Erythroblast (primary cell): ENCODE measurements around the gene ADAM11.

Source experiments
- DNase-seq, 2 experiments: peaks; one replicate each; lab custom pipeline; 2025; lab: John Stamatoyannopoulos, UW
- GATA1 ChIP-seq: IDR thresholded peaks from 2 replicates; pipeline ENCODE4 v1.6.1; 2011; ENCODE audit warnings: low read depth, mild to moderate bottlenecking, control low read depth, low read length, moderate library complexity
- POLR2A ChIP-seq: IDR thresholded peaks from 2 replicates; pipeline ENCODE4 v1.6.1; 2011; ENCODE audit warnings: mild to moderate bottlenecking, low read length

Gene ADAM11

DNA sequence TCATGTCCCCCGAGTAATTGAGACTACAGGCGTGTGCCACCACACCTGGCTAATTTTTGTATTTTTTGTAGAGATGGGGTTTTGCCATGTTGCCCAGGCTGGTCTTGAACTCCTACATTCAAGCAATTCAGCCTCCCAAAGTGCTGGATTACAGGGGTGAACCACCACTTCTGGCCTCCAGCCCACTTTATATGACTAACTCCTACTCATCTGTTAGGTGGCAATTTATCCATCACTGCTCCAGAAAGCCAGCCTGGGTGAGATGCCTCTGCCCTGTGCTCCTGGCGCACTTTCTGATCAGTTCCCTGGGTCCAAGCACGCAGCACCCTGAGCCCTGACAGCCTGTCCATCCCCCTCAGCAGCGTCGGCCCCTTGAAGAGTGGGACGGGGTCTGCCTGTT lies 29.4 kb downstream of the ADAM11 start:
- TF ChIP-seq GATA1 (no peak), POLR2A (no peak)
- DNase-seq, result no peak

DNA sequence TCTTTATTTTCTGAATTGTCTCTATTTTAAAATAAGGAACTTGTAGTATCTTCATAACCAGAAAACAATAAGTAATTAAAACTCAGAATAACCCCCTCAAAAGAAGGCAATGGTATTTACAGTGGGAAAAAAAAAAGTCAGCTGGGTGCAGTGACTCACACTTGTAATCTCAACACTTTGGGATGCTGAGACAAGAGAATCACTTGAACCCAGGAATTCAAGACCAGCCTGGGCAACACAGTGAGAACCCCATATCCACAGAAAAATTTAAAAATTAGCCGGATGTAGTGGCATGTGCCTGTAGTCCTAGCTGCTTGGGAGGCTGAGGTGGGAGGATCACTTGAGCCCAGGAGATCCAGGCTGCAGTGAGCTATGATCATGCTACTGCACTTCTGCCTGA lies 33.5 kb downstream of the ADAM11 start:
- no peak for TF ChIP-seq GATA1
- TF ChIP-seq POLR2A, result no peak
- DNase-seq, result no peak

DNA sequence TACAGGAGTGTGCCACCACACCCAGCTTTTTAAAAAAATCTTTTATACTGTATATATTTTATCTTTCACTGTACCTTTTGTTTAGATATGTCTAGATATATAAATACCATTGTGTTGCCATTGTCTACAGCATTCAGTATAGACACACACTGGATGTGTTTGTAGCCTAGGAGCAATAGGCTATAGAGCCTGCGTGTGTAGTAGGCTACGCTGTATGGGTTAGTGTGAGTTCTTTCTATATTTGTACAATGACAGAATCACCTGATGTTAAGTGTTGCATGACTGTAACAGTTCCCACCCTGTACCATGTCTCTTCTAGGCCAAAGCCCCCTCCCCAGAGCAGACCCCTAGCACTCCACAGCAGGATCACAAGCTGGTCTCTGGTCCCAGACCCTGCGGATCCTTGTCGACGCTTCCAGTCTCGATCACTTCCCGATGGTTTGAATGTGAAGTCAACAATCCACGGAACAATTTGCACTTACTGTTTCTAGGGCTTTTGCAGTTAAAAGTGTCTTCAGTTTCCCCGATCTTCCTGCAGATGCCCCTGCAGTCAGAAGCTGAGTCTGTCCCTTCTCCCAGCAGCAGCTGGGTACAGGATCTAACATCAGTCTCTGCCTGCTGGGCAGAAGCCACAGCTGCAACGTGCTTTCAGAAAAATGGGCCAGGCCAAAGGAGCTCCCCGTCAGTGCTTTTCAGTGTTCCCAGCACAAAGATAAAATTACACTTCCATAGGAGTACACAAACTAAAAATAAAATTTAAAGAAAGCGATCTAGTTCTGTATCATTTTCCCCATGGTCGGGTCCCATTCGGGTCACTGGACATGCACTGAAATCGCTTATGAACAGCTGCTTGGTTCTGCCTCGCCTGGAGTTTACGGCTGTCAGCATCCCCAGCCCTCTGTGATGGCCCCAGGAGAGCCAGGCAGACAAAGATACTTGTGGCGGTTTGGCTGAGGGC lies 35.4 kb downstream of the ADAM11 start:
- DNase-seq, result no peak
- TF ChIP-seq GATA1, result no peak
- TF ChIP-seq POLR2A, result no peak

DNA sequence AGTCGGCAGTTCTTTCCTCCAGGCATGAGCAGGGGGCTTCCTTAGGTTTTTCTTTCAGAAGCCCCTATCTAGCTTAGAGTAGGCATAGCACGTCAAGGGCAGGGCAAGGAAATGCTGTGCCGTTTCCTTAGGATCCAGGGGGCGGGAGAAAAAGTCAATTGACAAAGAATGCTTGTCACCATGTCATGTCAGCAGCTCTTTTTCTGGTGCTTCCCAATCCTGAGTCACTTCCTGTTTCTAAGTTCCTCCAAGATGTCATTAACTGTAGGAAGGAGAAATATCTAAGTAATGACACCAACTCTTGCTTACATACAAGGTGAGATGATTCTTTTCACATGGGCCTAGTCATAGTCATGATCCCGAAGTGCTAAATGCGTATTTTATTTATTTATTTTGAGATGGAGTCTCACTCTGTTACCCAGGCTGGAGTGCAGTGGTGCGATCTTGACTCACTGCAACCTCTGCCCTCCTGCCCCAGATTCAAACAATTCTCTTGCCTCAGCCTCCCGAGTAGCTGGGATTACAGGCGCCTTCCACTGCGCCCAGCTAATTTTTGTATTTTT lies 36.1 kb downstream of the ADAM11 start:
- no peak for TF ChIP-seq GATA1
- TF ChIP-seq POLR2A, result no peak
- no peak for DNase-seq

DNA sequence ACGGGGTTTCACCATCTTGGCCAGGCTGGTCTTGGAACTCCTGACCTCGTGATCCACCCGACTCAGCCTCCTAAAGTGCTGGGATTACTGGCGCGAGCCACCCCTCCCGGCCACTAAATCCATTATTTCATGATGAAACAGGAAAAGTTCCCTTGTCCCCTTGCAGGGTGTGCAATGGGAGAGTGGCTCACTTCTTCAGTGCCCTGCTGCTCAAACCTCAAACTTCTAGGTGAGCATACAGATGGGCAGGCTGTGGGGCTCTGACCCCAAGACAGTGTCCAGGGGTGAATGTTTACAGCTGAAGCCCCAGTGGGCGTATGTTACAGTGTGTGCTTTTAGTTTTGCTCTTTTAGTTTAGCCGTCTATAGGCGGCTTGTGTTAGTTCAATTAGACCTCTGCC lies 36.6 kb downstream of the ADAM11 start:
- no peak for DNase-seq
- TF ChIP-seq GATA1 (no peak), POLR2A (no peak)

DNA sequence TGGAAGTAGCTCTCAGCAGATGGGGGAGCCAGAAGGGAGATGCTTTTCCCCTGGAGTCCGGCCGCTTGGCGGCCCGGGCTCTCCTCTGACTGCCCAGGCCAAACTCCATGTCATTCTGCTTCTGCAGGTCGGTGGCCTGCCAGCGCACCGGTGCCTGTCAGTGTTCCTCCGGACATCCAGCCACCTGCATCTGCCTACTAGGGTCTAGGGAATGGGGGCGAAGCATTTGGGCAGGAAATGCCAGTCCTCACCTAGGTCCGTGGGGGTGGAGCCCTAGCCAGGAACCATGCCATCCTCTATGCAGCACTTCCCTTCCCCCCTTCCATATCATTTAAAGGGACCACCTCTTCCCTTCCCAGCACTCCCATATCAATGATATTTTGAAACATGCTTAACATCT lies 37.1 kb downstream of the ADAM11 start:
- no peak for TF ChIP-seq GATA1
- no peak for TF ChIP-seq POLR2A
- DNase-seq, result no peak

DNA sequence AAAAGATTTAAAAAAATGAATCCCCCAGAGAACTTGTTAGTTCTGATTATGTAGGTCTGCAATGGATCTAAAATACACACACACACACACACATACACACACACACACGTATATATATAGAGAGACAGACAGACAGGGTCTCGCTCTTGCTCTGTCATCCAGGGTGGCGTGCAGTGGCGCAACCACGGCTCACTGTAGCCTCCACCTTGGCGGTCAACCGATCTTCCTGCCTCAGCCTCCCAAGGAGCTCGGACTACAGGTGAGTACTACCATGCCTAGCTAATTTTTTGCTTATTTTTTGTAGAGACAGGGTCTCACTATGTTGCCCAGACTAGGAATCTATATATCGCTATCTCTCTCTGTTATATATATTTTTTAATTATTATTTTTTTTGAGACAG lies 37.9 kb downstream of the ADAM11 start:
- no peak for DNase-seq

DNA sequence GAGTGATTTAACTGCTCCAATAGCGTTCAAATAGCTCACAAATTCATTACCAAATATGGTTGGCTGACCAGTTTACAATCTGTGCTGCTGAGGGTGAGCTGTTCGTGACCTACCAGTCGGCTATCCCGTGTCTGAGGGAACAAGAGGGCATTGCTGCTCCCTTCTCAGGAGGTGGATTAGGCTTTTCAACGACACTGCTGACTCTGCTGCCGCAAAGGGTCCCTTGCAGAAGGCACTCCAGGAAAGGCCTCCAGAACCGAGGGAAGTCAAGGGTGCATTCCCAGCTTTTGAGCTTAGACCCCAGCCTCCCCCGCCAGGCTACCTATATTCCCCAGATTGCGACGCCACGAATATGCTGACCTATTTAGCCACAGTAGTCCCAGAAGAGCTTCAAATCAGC lies 39.0 kb downstream of the ADAM11 start:
- TF ChIP-seq GATA1, result no peak
- TF ChIP-seq POLR2A, result no peak

More for the DNA sequence above, 37.9 kb downstream of the ADAM11 start:
- no peak for TF ChIP-seq GATA1
- TF ChIP-seq POLR2A, result no peak

DNA sequence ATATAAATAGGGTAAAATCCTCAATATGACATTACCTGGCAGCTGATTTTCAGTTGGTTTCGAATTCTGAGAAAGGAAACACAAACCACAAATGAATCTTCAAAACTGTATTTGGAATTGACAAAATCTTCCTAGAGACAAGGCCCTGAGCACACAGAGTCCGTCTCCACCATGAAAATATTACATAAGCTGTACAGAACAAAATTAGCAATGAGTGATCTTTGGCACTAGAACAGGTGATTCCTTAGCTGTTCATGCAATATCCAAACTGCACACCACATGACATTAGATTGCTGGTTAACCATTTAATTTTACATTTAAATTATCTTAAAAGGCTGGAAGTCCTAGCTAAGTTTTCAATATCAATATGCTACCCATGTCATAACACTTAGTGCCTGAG lies 39.6 kb downstream of the ADAM11 start:
- no peak for DNase-seq
- no peak for TF ChIP-seq GATA1
- no peak for TF ChIP-seq POLR2A

More for the DNA sequence above, 39.0 kb downstream of the ADAM11 start:
- no peak for DNase-seq

DNA sequence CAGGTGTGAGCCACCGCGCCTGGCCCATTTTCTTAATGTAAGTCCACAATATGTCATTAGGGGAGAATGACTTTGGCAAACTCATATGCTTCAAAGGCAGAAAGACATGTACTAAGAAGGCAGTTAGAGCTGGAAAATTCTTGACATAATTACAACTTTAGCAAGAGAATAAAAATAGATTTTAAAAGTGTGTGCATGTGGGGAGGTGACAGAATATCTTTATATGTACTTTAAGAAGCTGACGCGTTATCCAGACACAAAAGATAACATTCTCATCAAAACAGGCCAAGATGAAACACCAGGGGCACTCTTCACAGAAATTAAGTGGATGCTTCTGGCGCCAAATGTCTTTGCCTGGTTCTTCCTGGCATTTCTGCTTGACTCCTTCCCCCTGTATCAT lies 43.1 kb downstream of the ADAM11 start:
- no peak for TF ChIP-seq GATA1
- no peak for TF ChIP-seq POLR2A
- no peak for DNase-seq

DNA sequence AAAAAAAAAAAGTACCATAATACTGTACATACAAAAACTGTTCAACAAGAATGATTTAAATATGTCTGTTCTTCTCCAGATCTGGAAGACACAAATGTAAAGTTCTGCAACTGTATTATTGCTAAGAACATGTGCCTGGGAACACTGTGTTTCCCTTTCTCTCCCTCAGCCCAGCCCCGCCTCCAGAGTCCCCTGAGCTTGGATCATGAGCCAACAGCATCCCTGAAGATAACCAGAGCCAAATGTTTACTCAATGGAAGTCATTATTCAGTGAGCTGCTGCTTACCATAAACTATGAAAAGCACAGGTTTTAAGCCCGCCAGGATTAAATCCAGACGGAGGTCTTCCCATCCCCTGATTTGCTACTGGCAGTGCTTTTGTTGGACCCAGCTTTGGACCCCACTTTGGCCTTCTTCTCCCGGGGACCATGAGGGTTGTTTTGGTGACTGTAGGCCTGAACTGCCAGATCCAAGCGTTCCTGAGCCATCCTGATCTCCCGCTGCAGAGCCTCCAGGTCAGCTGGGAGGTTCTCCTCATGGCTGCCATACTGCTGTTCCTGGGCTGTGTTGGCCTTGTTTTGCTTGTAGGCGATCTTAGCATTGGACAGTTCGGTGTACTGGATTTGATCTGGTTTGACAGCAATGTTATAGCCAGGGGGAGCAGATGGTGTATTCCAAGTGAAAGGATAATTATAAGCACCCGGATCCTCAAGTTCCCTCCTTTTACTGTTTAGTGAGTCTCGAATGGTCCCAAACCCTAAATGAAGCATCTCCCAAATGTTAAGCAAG lies 45.7 kb downstream of the ADAM11 start:
- no peak for TF ChIP-seq POLR2A
- no peak for TF ChIP-seq GATA1
- DNase-seq, result no peak

DNA sequence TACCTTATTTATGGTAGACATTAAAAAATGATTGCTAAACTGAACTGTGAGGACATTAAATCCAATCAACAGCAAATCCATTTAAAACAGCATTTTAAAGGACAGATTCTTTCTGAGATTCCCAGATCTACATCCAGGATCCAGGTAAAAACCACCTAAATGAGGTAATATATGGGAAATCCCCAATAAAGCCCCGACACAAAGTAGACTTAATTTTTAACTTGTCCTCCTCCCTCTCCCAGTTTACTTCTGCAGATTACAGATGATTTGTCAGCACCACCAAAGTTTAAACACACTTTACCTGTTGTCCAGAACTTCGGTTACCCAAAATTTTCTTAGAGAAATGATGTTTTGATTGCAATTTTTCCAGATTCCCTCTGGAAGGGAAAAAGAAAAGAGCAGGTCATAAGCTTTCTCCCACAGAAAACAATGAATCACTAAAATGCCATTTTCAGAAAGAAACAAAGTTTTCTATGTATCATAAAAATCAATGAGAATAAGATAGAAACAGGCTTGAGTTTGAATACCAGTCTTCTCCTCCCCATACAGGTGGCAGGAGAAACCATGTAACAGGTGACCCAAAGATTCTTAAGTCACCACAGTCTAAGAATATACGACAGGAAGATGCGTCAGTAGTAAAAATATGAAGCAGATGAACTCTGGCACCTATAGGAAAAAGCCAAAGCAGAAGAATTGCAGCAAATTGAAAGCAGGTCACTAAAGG lies 48.5 kb downstream of the ADAM11 start:
- no peak for DNase-seq
- TF ChIP-seq GATA1 (no peak), POLR2A (no peak)

DNA sequence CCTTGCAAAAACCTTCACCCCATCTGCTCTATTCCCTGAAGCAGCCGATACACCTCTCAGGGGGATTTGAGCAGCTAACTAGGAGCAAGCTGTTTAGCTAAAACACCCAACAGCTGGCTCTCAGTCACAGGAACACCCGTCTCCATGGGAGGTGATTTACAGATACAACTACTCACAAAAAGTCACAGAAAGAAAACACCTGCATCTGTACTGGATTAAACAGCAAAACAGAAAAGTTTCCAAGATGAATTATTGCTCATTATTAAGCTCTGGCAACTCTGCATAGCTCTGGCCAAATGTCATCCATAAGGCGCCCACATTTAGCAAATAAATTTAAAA lies 49.0 kb downstream of the ADAM11 start:
- TF ChIP-seq GATA1 (no peak), POLR2A (no peak)
- DNase-seq, result no peak
